Ishikawa (cell line): ENCODE measurements around the gene KIR3DL1.

Experiments used
- CEBPB ChIP-seq: IDR thresholded peaks from 2 replicates; pipeline ENCODE4 v1.6.1; 2012
- CREB1 ChIP-seq: IDR thresholded peaks from 2 replicates; pipeline ENCODE4 v1.6.1; 2012; ENCODE audit warnings: low read depth
- EGR1 ChIP-seq: IDR thresholded peaks from 2 replicates; pipeline ENCODE4 v1.6.1; 2012
- EP300 ChIP-seq: IDR thresholded peaks from 2 replicates; pipeline ENCODE4 v1.6.1; 2012; ENCODE audit warnings: borderline replicate concordance
- FOXM1 ChIP-seq: IDR thresholded peaks from 2 replicates; pipeline ENCODE4 v1.6.1; 2012; ENCODE audit warnings: low read depth, borderline replicate concordance
- MAX ChIP-seq: IDR thresholded peaks from 2 replicates; pipeline ENCODE4 v1.6.1; 2012
- NFIC ChIP-seq: IDR thresholded peaks from 2 replicates; pipeline ENCODE4 v1.6.1; 2012
- RAD21 ChIP-seq: IDR thresholded peaks from 2 replicates; pipeline ENCODE4 v1.6.1; 2012; ENCODE audit warnings: low read depth
- TAF1 ChIP-seq: IDR thresholded peaks from 2 replicates; pipeline ENCODE4 v1.6.1; 2012; ENCODE audit warnings: low read depth, mild to moderate bottlenecking
- TCF12 ChIP-seq: IDR thresholded peaks from 2 replicates; pipeline ENCODE4 v1.6.1; 2012; ENCODE audit warnings: low read depth
- TEAD4 ChIP-seq: IDR thresholded peaks from 2 replicates; pipeline ENCODE4 v1.6.1; 2012
- YY1 ChIP-seq: IDR thresholded peaks from 2 replicates; pipeline ENCODE4 v1.6.1; 2012; ENCODE audit warnings: low read depth
- ZBTB7A ChIP-seq: IDR thresholded peaks from 2 replicates; pipeline ENCODE4 v1.6.1; 2012; ENCODE audit warnings: low read depth
- TF ChIP-seq, protein P1 (sequence below): IDR thresholded peaks from 2 replicates; pipeline ENCODE4 v1.6.1; 2012
- TF ChIP-seq, protein P2 (sequence below): IDR thresholded peaks from 2 replicates; pipeline ENCODE4 v1.6.1; 2012; ENCODE audit warnings: low read depth, mild to moderate bottlenecking

KIR3DL1 gene

GRCh38 chr19:54873990-54874389, 57.7 kb downstream of the KIR3DL1 start, which contains the start of gene FCAR:
Gene FCAR (plus strand): TSS chr19:54874235. CDS start chr19:54874290, 55 bp downstream.
- TF ChIP-seq, protein P1, sequence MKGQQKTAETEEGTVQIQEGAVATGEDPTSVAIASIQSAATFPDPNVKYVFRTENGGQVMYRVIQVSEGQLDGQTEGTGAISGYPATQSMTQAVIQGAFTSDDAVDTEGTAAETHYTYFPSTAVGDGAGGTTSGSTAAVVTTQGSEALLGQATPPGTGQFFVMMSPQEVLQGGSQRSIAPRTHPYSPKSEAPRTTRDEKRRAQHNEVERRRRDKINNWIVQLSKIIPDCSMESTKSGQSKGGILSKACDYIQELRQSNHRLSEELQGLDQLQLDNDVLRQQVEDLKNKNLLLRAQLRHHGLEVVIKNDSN, result no peak
- TF ChIP-seq TCF12 (no peak), RAD21 (no peak), NFIC (no peak), CREB1 (no peak), TAF1 (no peak)

- TF ChIP-seq EP300 (no peak), EGR1 (no peak), NFIC (no peak), TAF1 (no peak)
- TF ChIP-seq, protein P2, sequence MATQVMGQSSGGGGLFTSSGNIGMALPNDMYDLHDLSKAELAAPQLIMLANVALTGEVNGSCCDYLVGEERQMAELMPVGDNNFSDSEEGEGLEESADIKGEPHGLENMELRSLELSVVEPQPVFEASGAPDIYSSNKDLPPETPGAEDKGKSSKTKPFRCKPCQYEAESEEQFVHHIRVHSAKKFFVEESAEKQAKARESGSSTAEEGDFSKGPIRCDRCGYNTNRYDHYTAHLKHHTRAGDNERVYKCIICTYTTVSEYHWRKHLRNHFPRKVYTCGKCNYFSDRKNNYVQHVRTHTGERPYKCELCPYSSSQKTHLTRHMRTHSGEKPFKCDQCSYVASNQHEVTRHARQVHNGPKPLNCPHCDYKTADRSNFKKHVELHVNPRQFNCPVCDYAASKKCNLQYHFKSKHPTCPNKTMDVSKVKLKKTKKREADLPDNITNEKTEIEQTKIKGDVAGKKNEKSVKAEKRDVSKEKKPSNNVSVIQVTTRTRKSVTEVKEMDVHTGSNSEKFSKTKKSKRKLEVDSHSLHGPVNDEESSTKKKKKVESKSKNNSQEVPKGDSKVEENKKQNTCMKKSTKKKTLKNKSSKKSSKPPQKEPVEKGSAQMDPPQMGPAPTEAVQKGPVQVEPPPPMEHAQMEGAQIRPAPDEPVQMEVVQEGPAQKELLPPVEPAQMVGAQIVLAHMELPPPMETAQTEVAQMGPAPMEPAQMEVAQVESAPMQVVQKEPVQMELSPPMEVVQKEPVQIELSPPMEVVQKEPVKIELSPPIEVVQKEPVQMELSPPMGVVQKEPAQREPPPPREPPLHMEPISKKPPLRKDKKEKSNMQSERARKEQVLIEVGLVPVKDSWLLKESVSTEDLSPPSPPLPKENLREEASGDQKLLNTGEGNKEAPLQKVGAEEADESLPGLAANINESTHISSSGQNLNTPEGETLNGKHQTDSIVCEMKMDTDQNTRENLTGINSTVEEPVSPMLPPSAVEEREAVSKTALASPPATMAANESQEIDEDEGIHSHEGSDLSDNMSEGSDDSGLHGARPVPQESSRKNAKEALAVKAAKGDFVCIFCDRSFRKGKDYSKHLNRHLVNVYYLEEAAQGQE, result no peak
- TF ChIP-seq, protein P1, result no peak
Observed at GRCh38 chr19:54875506-54875905, 59.2 kb downstream of the KIR3DL1 start.

DNA sequence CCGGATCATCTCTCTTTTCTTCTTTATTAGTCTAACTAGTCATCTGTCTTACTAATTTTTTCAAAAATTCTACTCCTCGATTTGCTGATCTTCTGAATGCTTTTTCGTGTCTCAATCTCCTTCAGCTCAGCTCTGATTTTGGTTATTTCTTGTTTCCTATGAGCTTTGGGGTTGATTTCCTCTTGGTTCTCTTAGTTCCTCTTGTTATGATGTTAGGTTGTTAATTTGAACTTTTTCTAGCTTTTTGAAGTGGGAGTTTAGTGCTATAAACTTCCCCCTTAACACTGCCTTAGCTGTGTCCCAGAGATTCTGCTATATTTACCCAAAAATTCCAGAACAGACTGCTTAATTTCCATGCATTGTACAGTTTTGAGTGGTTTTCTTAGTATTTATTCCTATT, 61.2 kb downstream of the KIR3DL1 start:
- TF ChIP-seq, protein P1, result no peak
- TF ChIP-seq CEBPB (no peak), TAF1 (no peak), EP300 (no peak), EGR1 (no peak), MAX (no peak), TCF12 (no peak), CREB1 (no peak), YY1 (no peak), NFIC (no peak), ZBTB7A (no peak), FOXM1 (no peak), RAD21 (no peak), TEAD4 (no peak)
- TF ChIP-seq, protein P2, result no peak
